ENCODE data around the gene RAB14.
"Not testable (repeated sequence)": the region's sequence is repeated elsewhere in the genome, so short reads cannot be mapped to it uniquely, and the experiment has no call there.

Gene RAB14

GRCh38 chr9:121179930-121180681, 21.6 kb downstream of the RAB14 start:
- Histone ChIP-seq H3K9ac (no peak overlapping the region), H3K9me3 (replicated peaks in 1 of 11) (no peaks in the 10 kb centered on the region), H3K27me3 (no peaks in the 10 kb centered on the region), H3K27ac (no peak overlapping the region), H3K4me3 (no peak overlapping the region), H4K20me1 (peaks cover 30 to 83% (median 69%) of the 10 kb centered on the region in 11 experiments; a peak in 19 of 22 replicates), H3K36me3 (peaks cover 76 to 100% (median 91%) of the 10 kb centered on the region in 11 experiments), H3K4me2 (no peak overlapping the region), H3K4me1 (peaks cover 21 to 31% (median 25%) of the 10 kb centered on the region in 10 experiments)
- TF ChIP-seq Cebpa-rat (IDR thresholded peaks at IDR 0.05) = no peak

GRCh38 chr9:121179373-121179721, 22.3 kb downstream of the RAB14 start:
- not testable (repeated sequence) for H3K9me3 ChIP-seq (replicated peaks in 1 of 11); H3K4me3 ChIP-seq; H3K27ac ChIP-seq; H3K27me3 ChIP-seq; H3K9ac ChIP-seq; H3K4me2 ChIP-seq
- Histone ChIP-seq H4K20me1 (peaks cover 26 to 76% (median 62%) of the 10 kb centered on the region in 11 experiments; a peak in 19 of 22 replicates), H3K4me1 (peaks cover 20 to 26% (median 24%) of the 10 kb centered on the region in 10 experiments), H3K36me3 (peaks cover 83 to 100% (median 92%) of the 10 kb centered on the region in 11 experiments)

- peaks cover 83 to 100% (median 92%) of the 10 kb centered on the region in 11 experiments for H3K36me3 ChIP-seq
- no peak overlapping the region for H3K9ac ChIP-seq
- no peak overlapping the region for H3K4me3 ChIP-seq
- H3K27me3 ChIP-seq = no peaks in the 10 kb centered on the region
- H3K9me3 ChIP-seq (replicated peaks in 1 of 11) = no peaks in the 10 kb centered on the region
- H3K4me2 ChIP-seq = no peak overlapping the region
- no peak for TF ChIP-seq Cebpa-rat (IDR thresholded peaks at IDR 0.05)
- H3K4me1 ChIP-seq = peaks cover 17 to 21% (median 18%) of the 10 kb centered on the region in 10 experiments
- H3K27ac ChIP-seq = no peak overlapping the region
- H4K20me1 ChIP-seq = peaks cover 26 to 70% (median 56%) of the 10 kb centered on the region in 11 experiments; a peak in 18 of 22 replicates
These were observed 22.8 kb downstream of the RAB14 start for GRCh38 chr9:121178676-121179372.

GRCh38 chr9:121173501-121173900, 28.2 kb downstream of the RAB14 start:
- Histone ChIP-seq H4K20me1 (peaks cover 4 to 17% (median 10%) of the 10 kb centered on the region in 11 experiments; a peak in 11 of 22 replicates), H3K9ac (no peak overlapping the region), H3K36me3 (peaks cover 92 to 100% (median 100%) of the 10 kb centered on the region in 11 experiments), H3K27me3 (no peaks in the 10 kb centered on the region), H3K4me1 (no peaks in the 10 kb centered on the region), H3K27ac (no peak overlapping the region), H3K4me3 (no peak overlapping the region), H3K9me3 (replicated peaks in 1 of 11) (no peaks in the 10 kb centered on the region), H3K4me2 (no peak overlapping the region)
- TF ChIP-seq Cebpa-rat (IDR thresholded peaks at IDR 0.05) = no peak

GRCh38 chr9:121172726-121173487, 28.8 kb downstream of the RAB14 start:
- H4K20me1 ChIP-seq = peaks cover 0 to 16% (median 8%) of the 10 kb centered on the region in 11 experiments; a peak in 7 of 22 replicates
- no peak overlapping the region for H3K4me3 ChIP-seq
- no peak overlapping the region for H3K27ac ChIP-seq
- no peaks in the 10 kb centered on the region for H3K27me3 ChIP-seq
- no peak for TF ChIP-seq Cebpa-rat (IDR thresholded peaks at IDR 0.05)
- peaks cover 92 to 100% (median 100%) of the 10 kb centered on the region in 11 experiments for H3K36me3 ChIP-seq
- H3K4me1 ChIP-seq = no peaks in the 10 kb centered on the region
- H3K4me2 ChIP-seq = no peak overlapping the region
- no peak overlapping the region for H3K9ac ChIP-seq
- no peaks in the 10 kb centered on the region for H3K9me3 ChIP-seq (replicated peaks in 1 of 11)

- no peak overlapping the region for H3K9ac ChIP-seq
- no peaks in the 10 kb centered on the region for H3K9me3 ChIP-seq (replicated peaks in 1 of 11)
- peaks cover 0 to 10% (median 3%) of the 10 kb centered on the region in 11 experiments; a peak in 6 of 22 replicates for H4K20me1 ChIP-seq
- no peaks in the 10 kb centered on the region for H3K4me1 ChIP-seq
- H3K4me3 ChIP-seq = no peak overlapping the region
- H3K36me3 ChIP-seq = peaks cover 94 to 100% (median 100%) of the 10 kb centered on the region in 11 experiments
- no peak for TF ChIP-seq Cebpa-rat (IDR thresholded peaks at IDR 0.05)
- H3K27me3 ChIP-seq = no peaks in the 10 kb centered on the region
- no peak overlapping the region for H3K4me2 ChIP-seq
- no peak overlapping the region for H3K27ac ChIP-seq
These were observed 30.4 kb downstream of the RAB14 start for GRCh38 chr9:121171236-121171635.

GRCh38 chr9:121169094-121169601, 32.5 kb downstream of the RAB14 start:
- Histone ChIP-seq H3K4me1 (no peaks in the 10 kb centered on the region), H3K9ac (no peak overlapping the region), H3K4me3 (no peak overlapping the region), H3K4me2 (no peak overlapping the region), H3K27me3 (no peaks in the 10 kb centered on the region), H4K20me1 (peaks cover 0 to 6% (median 0%) of the 10 kb centered on the region in 11 experiments; a peak in 1 of 22 replicates), H3K9me3 (replicated peaks in 1 of 11) (no peaks in the 10 kb centered on the region), H3K36me3 (peaks cover 89 to 100% (median 99%) of the 10 kb centered on the region in 11 experiments), H3K27ac (no peak overlapping the region)
- no peak for TF ChIP-seq Cebpa-rat (IDR thresholded peaks at IDR 0.05)

GRCh38 chr9:121168052-121168451, 33.6 kb downstream of the RAB14 start:
- Histone ChIP-seq H3K4me2 (no peak overlapping the region), H3K9me3 (replicated peaks in 1 of 11) (no peaks in the 10 kb centered on the region), H3K36me3 (peaks cover 82 to 100% (median 98%) of the 10 kb centered on the region in 11 experiments), H4K20me1 (peaks cover 0 to 6% (median 0%) of the 10 kb centered on the region in 11 experiments; a peak in 1 of 22 replicates), H3K27me3 (no peaks in the 10 kb centered on the region), H3K27ac (no peak overlapping the region), H3K4me1 (no peaks in the 10 kb centered on the region), H3K9ac (no peak overlapping the region), H3K4me3 (no peak overlapping the region)
- TF ChIP-seq Cebpa-rat (IDR thresholded peaks at IDR 0.05) = no peak
